Epithelial cell of esophagus (primary cell): ENCODE results near the gene BSN.

Experiments used
- DNase-seq: peaks from one replicate; pipeline ENCODE4 v3.0.0; 2010; ENCODE audit warnings: low read depth
- H3K4me3 ChIP-seq: 2 replicates; pipeline ENCODE4 v1.5.1; 2011; ENCODE audit warnings: mild to moderate bottlenecking, low read length, control low read depth
- TF ChIP-seq, protein P1 (sequence below): IDR thresholded peaks from 2 replicates; pipeline ENCODE4 v1.5.1; 2011; ENCODE audit warnings: low read depth, mild to moderate bottlenecking, low read length, control low read depth, inconsistent platforms; ENCODE audit not compliant: insufficient read depth; ENCODE audit errors: missing control alignments

BSN gene

DNA sequence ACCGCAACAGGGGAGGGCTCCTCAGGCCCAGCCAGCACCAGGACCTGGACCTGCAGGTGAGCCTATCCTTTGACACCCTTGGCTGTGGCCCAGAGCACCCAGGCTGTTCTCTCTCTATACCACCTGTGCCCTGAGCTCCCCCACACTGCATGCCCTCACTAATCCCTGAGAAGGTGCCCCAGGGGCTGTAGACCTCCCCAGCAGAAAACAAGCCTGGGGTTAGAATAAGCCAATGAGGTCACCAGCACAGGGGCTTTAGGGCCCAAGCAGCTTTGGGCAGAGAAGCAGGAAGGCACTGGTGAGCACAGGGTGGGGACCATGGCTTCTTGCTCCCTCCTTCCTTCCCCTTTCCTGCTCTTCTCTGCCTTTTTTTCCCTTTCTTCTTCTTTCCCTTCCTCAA is 109.6 kb downstream of the BSN start:
- no peak for DNase-seq
- TF ChIP-seq, protein P1, sequence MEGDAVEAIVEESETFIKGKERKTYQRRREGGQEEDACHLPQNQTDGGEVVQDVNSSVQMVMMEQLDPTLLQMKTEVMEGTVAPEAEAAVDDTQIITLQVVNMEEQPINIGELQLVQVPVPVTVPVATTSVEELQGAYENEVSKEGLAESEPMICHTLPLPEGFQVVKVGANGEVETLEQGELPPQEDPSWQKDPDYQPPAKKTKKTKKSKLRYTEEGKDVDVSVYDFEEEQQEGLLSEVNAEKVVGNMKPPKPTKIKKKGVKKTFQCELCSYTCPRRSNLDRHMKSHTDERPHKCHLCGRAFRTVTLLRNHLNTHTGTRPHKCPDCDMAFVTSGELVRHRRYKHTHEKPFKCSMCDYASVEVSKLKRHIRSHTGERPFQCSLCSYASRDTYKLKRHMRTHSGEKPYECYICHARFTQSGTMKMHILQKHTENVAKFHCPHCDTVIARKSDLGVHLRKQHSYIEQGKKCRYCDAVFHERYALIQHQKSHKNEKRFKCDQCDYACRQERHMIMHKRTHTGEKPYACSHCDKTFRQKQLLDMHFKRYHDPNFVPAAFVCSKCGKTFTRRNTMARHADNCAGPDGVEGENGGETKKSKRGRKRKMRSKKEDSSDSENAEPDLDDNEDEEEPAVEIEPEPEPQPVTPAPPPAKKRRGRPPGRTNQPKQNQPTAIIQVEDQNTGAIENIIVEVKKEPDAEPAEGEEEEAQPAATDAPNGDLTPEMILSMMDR: no peak

DNA sequence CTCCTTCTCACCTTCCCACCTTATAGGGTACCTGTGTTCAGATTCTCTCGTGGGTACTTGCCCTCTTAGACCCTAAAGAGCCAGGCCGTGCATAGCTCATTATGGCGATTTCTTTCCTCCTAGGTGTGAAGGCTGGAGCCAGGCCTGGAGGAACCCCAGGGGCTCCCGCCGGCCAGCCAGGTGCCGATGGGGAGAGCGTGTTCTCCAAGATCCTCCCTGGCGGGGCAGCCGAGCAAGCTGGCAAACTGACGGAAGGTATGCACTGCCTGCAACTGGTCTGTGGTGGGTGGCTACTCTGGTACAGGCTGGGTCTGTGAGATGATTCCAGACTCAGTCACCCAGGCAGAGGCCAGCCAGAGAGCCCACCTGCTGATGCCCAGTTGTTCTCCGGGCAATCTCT is 110.0 kb downstream of the BSN start:
- no peak overlapping the region for H3K4me3 ChIP-seq
- DNase-seq: no peak
- TF ChIP-seq, protein P1: no peak

More for the DNA sequence above, 109.6 kb downstream of the BSN start:
- H3K4me3 ChIP-seq: no peak overlapping the region

DNA sequence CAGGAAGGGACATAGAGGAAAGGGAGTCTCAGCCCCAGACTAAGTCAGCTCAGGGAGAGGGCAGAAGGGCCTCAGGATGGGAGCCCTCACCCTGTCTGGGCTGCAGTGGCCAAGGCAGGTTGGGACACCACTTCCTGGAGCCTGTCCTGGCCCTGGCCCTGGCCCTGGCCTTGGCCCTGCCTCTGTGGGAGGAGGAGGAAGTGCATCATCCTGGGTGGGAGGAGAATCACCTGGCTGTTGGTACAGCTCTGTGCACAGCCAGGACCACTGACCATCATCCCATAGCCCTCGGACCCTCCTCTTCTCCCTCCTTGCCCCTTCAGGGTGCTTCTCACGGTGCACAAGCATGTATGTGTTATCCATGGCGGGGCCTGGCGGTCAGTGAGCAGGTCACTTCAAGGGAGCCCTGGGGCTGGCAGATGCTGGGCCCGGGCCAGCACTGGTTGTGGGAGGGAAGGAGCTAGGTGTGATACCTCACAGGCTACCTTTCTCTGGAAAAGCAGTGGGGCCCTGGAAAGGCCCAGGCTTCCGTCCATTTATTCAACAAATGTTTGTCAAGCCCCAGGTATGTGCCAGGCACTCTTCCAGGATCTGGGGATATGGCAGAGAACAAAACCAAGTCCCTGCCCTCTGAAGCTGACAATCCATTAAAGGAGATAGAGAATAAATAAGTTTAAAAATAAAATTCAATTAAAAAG is 111.7 kb downstream of the BSN start:
- no peak for DNase-seq
- H3K4me3 ChIP-seq: no peak overlapping the region
- TF ChIP-seq, protein P1: no peak

GRCh38 chr3:49666592-49666991 is 112.3 kb downstream of the BSN start:
- TF ChIP-seq, protein P1: no peak
- no peak for DNase-seq
- no peak overlapping the region for H3K4me3 ChIP-seq

DNA sequence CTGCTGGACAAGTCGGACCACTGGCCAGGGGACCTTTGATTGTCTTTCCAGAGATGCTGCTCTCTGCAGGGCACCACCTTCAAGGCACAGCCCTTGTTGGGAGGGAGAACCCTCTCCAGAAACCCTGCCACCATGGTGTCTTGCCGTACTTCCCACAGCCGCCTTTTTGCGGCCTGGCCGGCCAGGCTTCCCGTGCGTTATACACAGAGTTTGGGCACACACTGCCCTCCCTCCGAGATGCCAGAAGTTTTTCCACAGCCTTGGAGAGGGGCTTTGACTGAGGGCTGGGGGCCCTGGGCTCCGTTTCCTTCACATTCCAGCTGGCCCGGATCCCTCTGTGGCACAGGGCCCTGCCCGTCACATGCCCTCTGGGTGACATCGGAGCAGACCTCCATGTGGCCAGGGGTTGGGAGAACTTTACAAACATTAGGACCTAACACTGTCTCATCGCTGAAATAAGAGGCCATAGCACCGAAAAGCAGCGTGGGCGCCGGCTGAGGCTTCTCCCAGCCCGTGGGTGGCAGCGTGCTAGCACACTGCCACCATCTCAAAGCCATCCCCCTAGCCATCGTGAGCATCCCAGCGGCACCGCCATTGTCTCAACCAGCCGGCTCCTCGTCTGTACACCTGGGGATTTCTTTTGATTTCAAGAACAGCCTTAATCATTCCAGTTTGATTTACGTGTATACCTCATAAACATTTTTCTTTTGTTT is 113.6 kb downstream of the BSN start:
- TF ChIP-seq, protein P1: no peak
- no peak for DNase-seq
- no peak overlapping the region for H3K4me3 ChIP-seq

GRCh38 chr3:49668414-49668797 is 114.1 kb downstream of the BSN start:
- TF ChIP-seq, protein P1: no peak
- H3K4me3 ChIP-seq: no peak overlapping the region
- DNase-seq: no peak
